GM21515 (cell line): ENCODE measurements around the gene PCYOX1L.

Experiments used
- ATAC-seq: cut with Tn5 transposase; IDR thresholded peaks from one replicate; pipeline ENCODE4 v1.9.1; 2021; ENCODE audit not compliant: unreplicated experiment

PCYOX1L gene

GRCh38 chr5:149418910-149419531 lies 61.2 kb downstream of the PCYOX1L start:
- ATAC-seq = no peak
